Transverse colon (tissue), 4 donors: ENCODE data around the gene PPP1R14D. TPM values are rescaled to one million over a fixed set of nuclear protein-coding genes. Genes with fewer than 3 reads are reported as not detected.

Experiments used
- DNase-seq: peaks from one replicate; pipeline ENCODE4 v3.0.0-alpha.2; 2019
- H3K27ac ChIP-seq, 4 donors: fragments of 200-600 bp; sonication (generic); 2 replicates each; pipeline ENCODE4 v1.5.1; 2016 to 2018; ENCODE audit warnings: inconsistent platforms in 4 of 4
- H3K27me3 ChIP-seq: fragments of 200-600 bp; sonication (generic); 2 replicates; pipeline ENCODE4 v1.5.1; 2017; ENCODE audit warnings: inconsistent platforms
- H3K36me3 ChIP-seq, 4 donors: fragments of 200-600 bp; sonication (generic); 2 replicates each; pipeline ENCODE4 v1.5.1; 2017 to 2019; ENCODE audit warnings: inconsistent platforms in 4 of 4
- H3K4me1 ChIP-seq, 4 donors: fragments of 200-600 bp; sonication (generic); 2 replicates each; pipeline ENCODE4 v1.5.1; 2017 to 2020; ENCODE audit warnings: inconsistent platforms in 4 of 4
- H3K4me3 ChIP-seq, 4 donors: fragments of 200-600 bp; sonication (generic); 1 replicate in 1 of 4; 2 replicates in 3 of 4; pipeline versions ENCODE4 v1.5.1 to v1.6.1; 2017 to 2019; ENCODE audit warnings: inconsistent platforms in 4 of 4
- H3K9me3 ChIP-seq, 2 donors: fragments of 200-600 bp; sonication (generic); 2 replicates each; pipeline ENCODE4 v1.5.1; 2017 to 2019; ENCODE audit warnings: inconsistent platforms in 2 of 2
- CTCF ChIP-seq, 5 experiments: fragments of 200-600 bp in 3 of 5; fragments of 450-650 bp in 2 of 5; sonication (generic) in 3 of 5; IDR thresholded peaks; 1 replicate in 2 of 5; 2 replicates in 3 of 5; pipeline ENCODE4 v1.5.1; 2016 to 2017; ENCODE audit warnings: antibody characterized with exemption in 5 of 5, inconsistent platforms in 3 of 5, mild to moderate bottlenecking in 2 of 5, moderate library complexity in 1 of 5
- EP300 ChIP-seq: sonication (generic); formaldehyde crosslinking; IDR thresholded peaks from one replicate; pipeline ENCODE4 v1.6.1; 2017; ENCODE audit warnings: antibody characterized with exemption, low read depth
- POLR2A ChIP-seq: fragments of 450-650 bp; IDR thresholded peaks from one replicate; pipeline ENCODE4 v1.6.1; 2016; ENCODE audit warnings: antibody characterized with exemption, mild to moderate bottlenecking, moderate library complexity
- POLR2AphosphoS5 ChIP-seq, 3 donors: sonication (generic); formaldehyde crosslinking; IDR thresholded peaks; one replicate each; pipeline ENCODE4 v1.6.1; 2016; ENCODE audit warnings: antibody characterized with exemption in 3 of 3
- WGBS, 2 donors: methylation state at CpG; one replicate each; pipeline ENCODE4 v1.1.5; 2018; ENCODE audit warnings: low coverage in 1 of 2; 5-methylcytosine and 5-hydroxymethylcytosine counted together
- in situ Hi-C, 4 donors: fragments of 200-750 bp; cut with MboI; loops; one replicate each; pipeline versions ENCODE4 v1.15.0 to v1.15.1; 2017; ENCODE audit warnings: low sequenced_read_pairs in 3 of 4, low pct_ligation_motif_present in 1 of 4, low pct_unique_long_range_greater_than_20kb in 1 of 4
- intact Hi-C: fragments of 100-400 bp; cut with DNase I; formaldehyde crosslinking; loops from one replicate; pipeline ENCODE4 v1.15.1; 2023; ENCODE audit warnings: low total_unique reads
- total RNA-seq, 4 donors: library from RNA; depleted of rRNA; stranded (reverse); fragments of >200 nt; gene quantifications; one replicate each; pipeline ENCODE4 v1.1.0, GENCODE V29; 2016

PPP1R14D gene
- total RNA-seq, 4 donors from 2014 or later, result 19.5 to 256 (median 144) TPM

DNA sequence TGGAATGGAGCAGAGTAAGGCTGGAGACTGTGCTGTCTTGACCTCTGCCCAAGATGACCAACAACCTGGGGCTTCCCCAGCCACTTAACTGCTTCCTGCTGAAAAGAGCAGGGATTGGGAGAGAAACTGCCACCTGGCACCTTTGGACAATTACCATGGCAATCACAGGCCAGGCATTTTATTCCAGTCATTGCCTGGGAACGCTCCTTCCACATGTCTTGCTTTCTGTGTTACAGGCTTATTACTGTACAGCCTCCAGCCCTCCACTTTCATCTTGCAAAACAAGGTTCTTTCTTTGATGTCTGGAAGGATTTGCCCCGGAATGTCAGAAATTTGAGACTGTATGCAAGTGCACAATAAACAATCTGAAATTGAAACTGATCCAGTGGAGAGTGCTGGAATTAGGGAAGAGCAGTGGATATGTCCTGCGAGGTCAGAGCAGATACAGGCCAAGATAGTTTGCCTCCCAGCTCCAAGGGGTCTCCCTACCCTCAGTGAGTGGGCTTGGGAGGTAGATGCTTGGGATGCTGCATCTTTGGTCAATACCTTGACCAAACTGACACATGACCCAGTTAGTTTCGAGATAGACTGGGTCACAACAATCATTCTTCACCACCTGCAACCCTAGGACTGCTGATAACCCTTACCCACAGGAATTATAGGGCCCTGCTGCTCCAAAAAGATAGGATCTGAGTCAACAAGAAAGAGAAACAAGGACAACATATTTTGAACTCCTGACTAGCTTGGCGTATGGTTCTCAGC is 2.7 kb downstream of the PPP1R14D start:
- peak overlapping the region in 1 of 4 donors; percentile 57 for H3K4me3 ChIP-seq
- peaks cover 0 to 37% (median 23%) of the 10 kb centered on the region in 4 donors for H3K4me1 ChIP-seq
- peak overlapping the region; percentile 89 to 92 (median 89) for H3K27ac ChIP-seq
- in situ Hi-C loops (no loop called here), intact Hi-C loops (no loop called here)
- H3K9me3 ChIP-seq, result no peaks in the 10 kb centered on the region
- H3K36me3 ChIP-seq, result no peaks in the 10 kb centered on the region
- no peaks in the 10 kb centered on the region for H3K27me3 ChIP-seq
- DNase-seq, result peak; percentile 80
- TF ChIP-seq POLR2AphosphoS5 (IDR thresholded peaks at IDR 0.05), result peak; percentile 41 to 88 (median 88)
- peak; percentile 75 for TF ChIP-seq POLR2A
- no peak for TF ChIP-seq CTCF (IDR thresholded peaks at IDR 0.05)
- no peak for TF ChIP-seq EP300
- WGBS, 2 donors, result 38 to 50% methylated on average over 2 to 5 of the region's 5 CpGs

- H3K4me3 ChIP-seq, result no peak overlapping the region
- peak overlapping the region; percentile 89 to 92 (median 89) for H3K27ac ChIP-seq
- in situ Hi-C loops (no loop called here), intact Hi-C loops (no loop called here)
- no peak for DNase-seq
- no peaks in the 10 kb centered on the region for H3K27me3 ChIP-seq
- no peaks in the 10 kb centered on the region for H3K9me3 ChIP-seq
- no peak for TF ChIP-seq POLR2AphosphoS5 (IDR thresholded peaks at IDR 0.05)
- peak in 2 of 5 experiments; percentile 40 to 45 for TF ChIP-seq CTCF (IDR thresholded peaks at IDR 0.05)
- WGBS, 2 donors, result 41% methylated on average over 1 of the region's 1 CpG; no CpG with 5 or more reads in 1 of the 2 donors
- no peaks in the 10 kb centered on the region for H3K36me3 ChIP-seq
- peaks cover 0 to 29% (median 18%) of the 10 kb centered on the region in 4 donors for H3K4me1 ChIP-seq
Observed at GRCh38 chr15:40823572-40824343, 4.8 kb downstream of the PPP1R14D start.

DNA sequence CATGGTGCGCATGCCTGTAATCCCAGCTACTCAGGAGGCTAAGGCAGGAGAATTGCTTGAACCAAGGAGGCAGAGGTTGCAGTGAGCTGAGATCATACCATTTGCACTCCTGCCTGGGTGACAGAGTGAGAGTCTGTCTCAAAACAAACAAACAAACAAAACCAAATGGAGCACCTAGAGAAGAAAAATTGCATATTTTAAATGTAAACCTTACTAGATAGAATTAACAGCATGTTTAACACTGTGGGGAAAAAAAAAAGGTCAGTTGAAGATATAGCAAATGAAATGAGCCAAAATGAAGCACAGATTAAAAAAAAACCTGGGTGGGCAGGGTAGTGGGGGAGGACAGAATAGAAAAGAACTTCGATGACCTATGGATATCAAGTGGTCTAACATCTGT is 7.3 kb downstream of the PPP1R14D start:
- Histone ChIP-seq H3K27me3 (no peaks in the 10 kb centered on the region), H3K27ac (no peak overlapping the region), H3K4me1 (peaks cover 0 to 21% (median 17%) of the 10 kb centered on the region in 4 donors), H3K36me3 (no peaks in the 10 kb centered on the region), H3K4me3 (no peak overlapping the region), H3K9me3 (no peaks in the 10 kb centered on the region)
- 89% methylated on average over 2 of the region's 2 CpGs; no CpG with 5 or more reads in 1 of the 2 donors for WGBS, 2 donors
- no peak for DNase-seq
- intact Hi-C loops (no loop called here), in situ Hi-C loops (no loop called here)
- no peak for TF ChIP-seq POLR2AphosphoS5 (IDR thresholded peaks at IDR 0.05)
- no peak for TF ChIP-seq POLR2A
- TF ChIP-seq CTCF (IDR thresholded peaks at IDR 0.05), result no peak
- no peak for TF ChIP-seq EP300

DNA sequence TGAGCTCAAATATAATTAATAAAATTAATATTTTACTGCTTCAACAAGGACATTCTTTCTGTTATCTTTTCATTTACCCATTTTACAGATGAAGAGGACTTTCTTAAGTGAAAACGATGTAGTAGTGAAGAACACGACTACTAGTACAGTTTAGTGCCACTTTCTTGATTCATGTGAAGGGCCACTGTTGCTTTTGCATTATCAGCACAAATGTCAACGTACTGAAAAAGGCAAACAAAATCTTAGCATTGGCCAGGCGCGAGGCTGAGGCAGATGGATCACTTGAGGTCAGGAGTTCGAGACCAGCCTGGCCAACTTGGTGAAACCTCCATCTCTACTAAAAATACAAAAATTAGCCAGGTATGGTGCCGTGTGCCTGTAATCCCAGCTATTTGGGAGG is 9.5 kb downstream of the PPP1R14D start:
- in situ Hi-C loops, result no loop called here
- DNase-seq, result no peak
- Histone ChIP-seq H3K36me3 (peaks cover 0 to 10% (median 4%) of the 10 kb centered on the region in 4 donors), H3K4me1 (peaks cover 0 to 5% (median 2%) of the 10 kb centered on the region in 4 donors), H3K27ac (no peak overlapping the region), H3K27me3 (no peaks in the 10 kb centered on the region), H3K9me3 (no peaks in the 10 kb centered on the region), H3K4me3 (no peak overlapping the region)
- TF ChIP-seq CTCF (IDR thresholded peaks at IDR 0.05) (no peak), EP300 (no peak), POLR2A (no peak), POLR2AphosphoS5 (IDR thresholded peaks at IDR 0.05) (no peak)
- 86 to 94% methylated on average over 2 to 7 of the region's 7 CpGs for WGBS, 2 donors
- intact Hi-C loops, result no loop called here
